VCaP (cell line): ENCODE data around the gene NOCT.
"Not testable (repeated sequence)": the region's sequence is repeated elsewhere in the genome, so short reads cannot be mapped to it uniquely, and the experiment has no call there.

Experiments used
- H3K27ac ChIP-seq: fragments of 450-650 bp; 2 replicates; pipeline ENCODE4 v1.5.1; 2017
- CTCF ChIP-seq: fragments of 450-650 bp; conservative IDR thresholded peaks from 2 replicates; pipeline ENCODE4 v1.5.1; 2017; ENCODE audit warnings: mild to moderate bottlenecking, moderate library complexity

Gene NOCT

DNA sequence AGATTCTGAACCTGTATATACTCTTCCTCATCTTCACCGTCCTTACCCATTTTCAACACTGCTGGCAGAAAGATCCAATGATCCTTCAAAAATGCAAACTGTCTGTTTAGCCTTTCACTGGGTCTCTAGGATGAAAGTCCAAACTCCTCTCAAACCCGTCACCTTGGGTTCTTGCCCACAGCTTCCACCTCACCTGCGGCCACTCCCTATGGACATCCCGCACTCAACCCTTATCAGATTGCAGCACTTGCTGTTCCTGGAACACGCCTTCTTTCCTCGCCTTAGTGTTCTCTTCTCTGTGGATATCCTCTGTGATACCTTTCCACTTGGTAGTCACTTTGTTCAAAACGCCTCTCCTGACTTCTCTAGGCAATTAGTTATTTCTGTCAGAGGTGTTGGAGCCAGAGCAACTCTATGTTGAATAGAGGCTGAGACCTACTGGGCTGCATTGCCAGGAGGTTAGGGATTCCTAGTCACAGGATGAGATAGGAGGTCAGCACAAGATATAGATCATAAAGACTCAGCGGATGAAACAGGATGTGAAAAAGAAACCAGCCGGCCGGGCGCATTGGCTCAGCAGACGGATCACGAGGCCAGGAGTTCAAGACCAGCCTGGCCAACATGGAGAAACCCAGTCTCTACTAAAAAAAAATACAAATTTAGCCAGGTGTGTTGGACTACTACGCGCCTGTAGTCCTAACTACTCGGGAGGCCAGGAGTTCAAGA lies 4.2 kb upstream of the NOCT start:
- no peak overlapping the region for H3K27ac ChIP-seq

GRCh38 chr4:139014371-139015268 lies 961 bp upstream of the NOCT start:
- no peak for TF ChIP-seq CTCF
- peak overlapping the region; percentile 93 for H3K27ac ChIP-seq

More for the DNA sequence above, 4.2 kb upstream of the NOCT start:
- no peak for TF ChIP-seq CTCF

DNA sequence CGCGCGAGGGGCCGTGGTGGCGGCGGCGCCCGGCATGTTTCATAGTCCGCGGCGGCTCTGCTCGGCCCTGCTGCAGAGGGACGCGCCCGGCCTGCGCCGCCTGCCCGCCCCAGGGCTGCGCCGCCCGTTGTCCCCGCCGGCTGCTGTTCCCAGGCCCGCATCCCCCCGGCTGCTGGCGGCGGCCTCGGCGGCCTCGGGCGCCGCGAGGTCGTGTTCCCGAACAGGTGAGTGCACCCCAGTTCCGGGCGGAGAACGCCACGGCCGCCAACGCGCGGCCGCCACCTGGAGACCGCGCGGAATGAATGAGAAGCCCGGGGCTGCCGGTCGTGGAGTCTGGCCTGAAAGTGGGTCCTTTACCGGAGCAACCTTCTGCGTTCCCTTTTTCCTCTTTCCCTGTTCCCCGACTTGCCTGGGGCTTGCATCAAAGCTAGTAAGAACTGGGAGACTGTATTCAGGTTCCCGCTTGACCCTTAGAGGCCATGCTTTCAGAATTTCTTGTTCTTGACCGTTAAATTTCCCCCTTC lies 429 bp downstream of the NOCT start:
- no peak for TF ChIP-seq CTCF
- H3K27ac ChIP-seq: peak overlapping the region; percentile 93

DNA sequence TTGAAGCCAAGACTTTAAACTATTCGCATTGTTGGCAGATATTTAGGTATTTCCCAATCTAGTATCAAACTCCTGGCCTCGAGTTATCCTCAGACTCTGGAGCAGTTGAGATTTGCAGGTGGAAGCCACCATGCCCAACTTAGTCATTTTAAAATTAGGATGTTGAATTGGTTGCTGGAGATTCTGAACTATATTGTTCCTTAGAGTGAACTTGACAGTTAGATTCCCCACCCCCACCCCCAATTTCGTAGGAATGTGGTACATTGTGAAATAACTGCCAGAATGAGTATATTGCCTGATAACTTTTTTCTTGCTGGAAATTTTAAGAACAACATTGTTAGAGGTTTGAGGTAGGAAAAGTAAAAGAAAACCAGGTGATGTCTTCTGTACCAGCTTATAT lies 2.3 kb downstream of the NOCT start:
- TF ChIP-seq CTCF: no peak
- H3K27ac ChIP-seq: no peak overlapping the region

- no peak overlapping the region for H3K27ac ChIP-seq
- no peak for TF ChIP-seq CTCF
Observed at GRCh38 chr4:139018501-139018900, 2.9 kb downstream of the NOCT start.

- H3K27ac ChIP-seq: no peak overlapping the region
- no peak for TF ChIP-seq CTCF
Observed at GRCh38 chr4:139018971-139019758, 3.6 kb downstream of the NOCT start.

GRCh38 chr4:139020384-139020783 lies 4.8 kb downstream of the NOCT start:
- TF ChIP-seq CTCF: no peak
- H3K27ac ChIP-seq: no peak overlapping the region

- not testable (repeated sequence) for H3K27ac ChIP-seq
Observed at GRCh38 chr4:139021071-139021470, 5.5 kb downstream of the NOCT start.
